C4-2B (cell line): Measurements from ENCODE around the gene ITGA3.

Experiments
- H3K27ac ChIP-seq: fragments of 450-650 bp; 2 replicates; pipeline ENCODE4 v1.5.1; 2017
- CTCF ChIP-seq: fragments of 450-650 bp; conservative IDR thresholded peaks from 2 replicates; pipeline ENCODE4 v1.5.1; 2017; ENCODE audit warnings: mild to moderate bottlenecking
- ZFX ChIP-seq: fragments of 450-650 bp; IDR thresholded peaks from 2 replicates; pipeline ENCODE4 v1.6.1; 2017

ITGA3 gene

DNA sequence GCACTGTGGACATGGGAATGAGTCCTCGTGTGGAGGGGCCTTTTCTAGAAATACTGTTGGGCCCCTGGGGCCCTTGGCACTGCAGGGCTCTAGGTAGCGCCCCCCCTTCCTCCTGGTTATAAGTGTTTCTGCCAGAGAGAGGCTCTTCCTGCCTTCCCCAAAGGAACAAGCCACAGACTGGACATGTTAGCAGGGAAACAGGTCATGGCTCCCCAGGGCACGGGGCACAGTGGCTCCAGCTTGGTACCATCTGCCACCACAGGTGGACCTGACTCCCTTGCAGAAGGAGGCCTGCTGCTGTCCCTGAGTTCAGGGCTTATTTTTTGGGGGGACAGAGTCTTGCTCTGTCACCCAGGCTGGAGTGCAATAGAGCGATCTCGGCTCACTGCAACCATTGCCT is 48.0 kb downstream of the ITGA3 start:
- no peak overlapping the region for H3K27ac ChIP-seq

DNA sequence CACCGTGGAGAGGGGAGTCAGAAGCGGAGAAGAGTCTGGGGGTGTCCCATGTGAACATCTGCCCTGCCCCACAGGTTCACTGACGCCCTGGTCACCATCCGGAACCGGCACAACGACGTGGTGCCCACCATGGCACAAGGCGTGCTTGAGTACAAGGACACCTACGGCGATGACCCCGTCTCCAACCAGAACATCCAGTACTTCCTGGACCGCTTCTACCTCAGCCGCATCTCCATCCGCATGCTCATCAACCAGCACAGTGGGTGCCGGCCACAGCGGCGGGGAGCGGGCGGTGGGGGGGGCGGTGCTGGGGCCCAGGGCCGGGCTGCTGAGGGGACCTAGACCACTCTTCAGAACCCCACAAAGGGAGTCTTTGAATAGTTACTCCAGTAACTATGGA is 49.9 kb downstream of the ITGA3 start:
- no peak for TF ChIP-seq ZFX
- TF ChIP-seq CTCF, result no peak
- no peak overlapping the region for H3K27ac ChIP-seq

More for the DNA sequence above, 48.0 kb downstream of the ITGA3 start:
- TF ChIP-seq CTCF (no peak), ZFX (no peak)

DNA sequence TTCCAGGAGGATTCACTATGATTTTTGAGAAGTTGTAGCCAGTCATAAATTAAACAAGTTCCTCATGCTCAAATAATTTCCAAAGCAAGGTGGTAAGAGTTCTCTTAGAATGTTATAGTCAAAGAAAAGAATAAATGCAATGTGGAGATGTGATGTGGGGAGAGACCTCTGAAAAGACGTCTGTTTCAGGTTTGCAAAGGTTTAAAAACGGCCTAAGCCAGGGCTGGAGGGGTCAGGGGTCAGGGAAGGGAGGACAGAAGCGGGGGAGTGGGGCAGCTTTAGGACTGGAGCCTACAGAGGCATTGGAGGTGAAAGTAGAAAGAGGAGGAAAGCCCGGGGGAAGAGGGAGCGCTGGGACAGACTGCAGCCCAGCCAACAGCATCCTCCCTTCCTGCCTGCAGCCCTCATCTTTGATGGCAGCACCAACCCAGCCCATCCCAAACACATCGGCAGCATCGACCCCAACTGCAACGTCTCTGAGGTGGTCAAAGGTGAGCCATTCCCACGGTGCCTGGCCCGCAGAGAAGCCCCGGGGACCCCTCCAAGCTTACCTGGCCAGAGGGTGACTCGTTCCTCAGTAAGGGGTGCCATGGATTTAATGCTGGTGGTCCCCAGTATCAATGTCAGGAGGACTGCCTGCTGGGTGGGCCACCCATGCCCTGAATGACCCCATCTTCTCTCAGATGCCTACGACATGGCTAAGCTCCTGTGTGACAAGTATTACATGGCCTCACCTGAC is 50.7 kb downstream of the ITGA3 start:
- H3K27ac ChIP-seq, result no peak overlapping the region
- TF ChIP-seq CTCF, result no peak

DNA sequence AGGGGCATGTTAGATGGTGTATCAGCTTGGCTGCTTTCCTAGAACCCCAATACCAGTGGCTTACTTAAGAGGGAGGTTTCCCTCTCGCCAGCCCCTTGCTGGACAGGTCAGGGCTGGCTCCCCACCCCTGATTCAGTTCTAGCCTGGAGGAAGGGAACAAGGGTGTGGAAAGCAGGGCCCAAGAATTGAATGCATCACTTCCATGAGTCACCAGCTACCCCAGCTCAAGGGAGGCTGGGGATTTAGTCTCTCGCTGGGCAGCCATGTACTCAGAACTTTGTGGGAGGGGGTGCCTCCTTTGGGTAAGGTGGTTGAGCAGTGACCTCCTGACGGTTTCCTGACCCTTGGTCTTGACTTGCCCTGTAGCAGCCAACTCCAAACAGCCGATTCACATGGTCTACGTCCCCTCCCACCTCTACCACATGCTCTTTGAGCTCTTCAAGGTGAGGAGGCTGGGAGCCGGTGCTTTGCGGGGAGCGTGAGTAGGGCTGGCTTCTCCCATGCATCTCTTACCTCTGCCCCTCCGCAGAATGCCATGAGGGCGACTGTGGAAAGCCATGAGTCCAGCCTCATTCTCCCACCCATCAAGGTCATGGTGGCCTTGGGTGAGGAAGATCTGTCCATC is 52.0 kb downstream of the ITGA3 start:
- no peak overlapping the region for H3K27ac ChIP-seq
- TF ChIP-seq CTCF, result no peak
- no peak for TF ChIP-seq ZFX

GRCh38 chr17:50108556-50108955 is 52.6 kb downstream of the ITGA3 start:
- no peak for TF ChIP-seq CTCF
- no peak for TF ChIP-seq ZFX
- no peak overlapping the region for H3K27ac ChIP-seq

- H3K27ac ChIP-seq, result no peak overlapping the region
Measured at GRCh38 chr17:50109207-50109606, 53.3 kb downstream of the ITGA3 start.

More at GRCh38 chr17:50109207-50109606, 53.3 kb downstream of the ITGA3 start:
- TF ChIP-seq ZFX, result no peak
- TF ChIP-seq CTCF, result no peak
